ENCODE measurements around the gene VCL. TPM values are rescaled to one million over a fixed set of nuclear protein-coding genes. Genes with fewer than 3 reads are reported as not detected.

Gene VCL
- total RNA-seq, 2 donors from 2014 or later = 346 to 348 TPM

DNA sequence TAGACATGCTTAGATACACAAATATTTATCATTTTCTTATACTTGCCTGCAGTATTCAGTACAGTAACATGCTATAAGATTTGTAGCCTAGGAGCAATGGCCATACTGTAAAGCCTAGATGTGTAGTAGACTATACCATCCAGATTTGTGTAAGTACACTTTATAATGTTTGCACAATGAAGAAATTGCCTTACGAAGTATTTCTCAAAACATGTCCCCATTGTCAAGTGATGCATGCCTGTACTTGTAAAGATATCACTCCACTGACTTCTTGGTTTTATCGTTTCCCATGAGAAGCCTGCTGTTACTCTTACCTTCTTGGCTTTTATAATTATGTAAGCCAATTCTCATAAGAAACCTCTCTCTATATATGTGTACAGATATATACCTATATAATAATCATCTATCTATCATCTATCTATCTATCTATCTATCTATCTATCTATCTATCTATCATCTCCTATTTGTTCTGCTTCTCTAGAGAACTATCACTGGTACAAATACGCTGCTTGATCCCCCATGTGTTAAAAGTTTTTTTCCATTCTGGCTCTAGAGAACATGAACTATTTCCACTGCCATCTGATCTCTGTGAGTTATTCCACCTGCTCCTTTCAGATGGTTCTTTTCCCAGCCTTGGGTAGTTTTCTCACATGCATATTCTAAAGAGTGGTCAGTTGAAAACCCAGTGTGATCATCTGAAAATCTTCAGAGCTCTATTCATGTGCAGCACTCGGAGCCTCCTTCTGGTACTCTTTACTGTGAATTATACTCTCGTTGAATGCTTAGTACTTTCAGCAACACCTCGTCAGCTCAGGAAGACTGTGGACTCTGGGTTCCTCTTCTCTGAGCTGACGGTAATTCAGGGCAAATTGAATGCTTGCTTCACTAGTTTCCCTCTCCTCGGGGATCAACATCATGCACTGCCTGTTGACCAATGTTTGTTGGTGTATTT is 14.5 kb upstream of the VCL start:
- H3K4me3 ChIP-seq = no peak overlapping the region
- no peaks in the 10 kb centered on the region for H3K27me3 ChIP-seq (replicated peaks; ENCODE audit: insufficient read depth)
- no peak for DNase-seq (ENCODE audit: low spot score)
- H3K9me3 ChIP-seq = no peaks in the 10 kb centered on the region
- TF ChIP-seq, protein P1, sequence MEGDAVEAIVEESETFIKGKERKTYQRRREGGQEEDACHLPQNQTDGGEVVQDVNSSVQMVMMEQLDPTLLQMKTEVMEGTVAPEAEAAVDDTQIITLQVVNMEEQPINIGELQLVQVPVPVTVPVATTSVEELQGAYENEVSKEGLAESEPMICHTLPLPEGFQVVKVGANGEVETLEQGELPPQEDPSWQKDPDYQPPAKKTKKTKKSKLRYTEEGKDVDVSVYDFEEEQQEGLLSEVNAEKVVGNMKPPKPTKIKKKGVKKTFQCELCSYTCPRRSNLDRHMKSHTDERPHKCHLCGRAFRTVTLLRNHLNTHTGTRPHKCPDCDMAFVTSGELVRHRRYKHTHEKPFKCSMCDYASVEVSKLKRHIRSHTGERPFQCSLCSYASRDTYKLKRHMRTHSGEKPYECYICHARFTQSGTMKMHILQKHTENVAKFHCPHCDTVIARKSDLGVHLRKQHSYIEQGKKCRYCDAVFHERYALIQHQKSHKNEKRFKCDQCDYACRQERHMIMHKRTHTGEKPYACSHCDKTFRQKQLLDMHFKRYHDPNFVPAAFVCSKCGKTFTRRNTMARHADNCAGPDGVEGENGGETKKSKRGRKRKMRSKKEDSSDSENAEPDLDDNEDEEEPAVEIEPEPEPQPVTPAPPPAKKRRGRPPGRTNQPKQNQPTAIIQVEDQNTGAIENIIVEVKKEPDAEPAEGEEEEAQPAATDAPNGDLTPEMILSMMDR (IDR thresholded peaks at IDR 0.05) = no peak
- H3K36me3 ChIP-seq = no peaks in the 10 kb centered on the region
- H3K27ac ChIP-seq = no peak overlapping the region
- no peak for ATAC-seq (ENCODE audit: insufficient number of reproducible peaks, low FRiP score, low read depth)
- H3K4me1 ChIP-seq (ENCODE audit: control insufficient read depth in 1 of 2, low read depth in 2 of 2) = no peaks in the 10 kb centered on the region

DNA sequence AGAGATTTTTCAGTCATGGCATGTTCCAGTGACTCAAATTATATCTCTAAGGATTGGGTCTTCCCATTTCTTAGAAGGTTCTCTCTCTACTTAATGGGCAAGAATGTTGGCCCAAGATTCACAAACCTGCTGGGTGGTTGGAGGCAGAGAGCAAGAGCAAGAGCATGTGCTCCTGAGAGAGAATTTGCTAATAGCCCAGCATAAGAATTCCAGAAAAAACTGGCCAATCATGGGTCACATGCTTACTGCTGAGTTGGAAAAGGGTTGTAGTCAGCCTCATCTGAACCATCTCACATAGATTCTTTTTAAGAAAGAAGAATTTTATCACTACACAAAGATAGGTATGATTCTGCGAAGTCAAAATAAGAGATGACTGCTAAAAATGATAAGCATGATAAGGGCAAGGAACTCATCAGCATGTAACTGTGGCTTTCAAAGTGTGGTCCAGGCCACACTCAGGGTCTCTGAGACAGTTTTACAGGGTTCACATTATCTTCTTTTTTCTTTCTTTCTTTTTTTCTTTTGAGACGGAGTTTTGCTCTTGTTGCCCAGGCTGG is 8.2 kb upstream of the VCL start:
- H3K9me3 ChIP-seq = no peaks in the 10 kb centered on the region
- no peaks in the 10 kb centered on the region for H3K27me3 ChIP-seq (replicated peaks; ENCODE audit: insufficient read depth)
- TF ChIP-seq, protein P1 (IDR thresholded peaks at IDR 0.05) = no peak
- H3K4me1 ChIP-seq (ENCODE audit: control insufficient read depth in 1 of 2, low read depth in 2 of 2) = peaks cover 0 to 12% of the 10 kb centered on the region in 2 donors
- no peak overlapping the region for H3K27ac ChIP-seq
- DNase-seq (ENCODE audit: low spot score) (no peak), ATAC-seq (ENCODE audit: insufficient number of reproducible peaks, low FRiP score, low read depth) (no peak)
- no peak overlapping the region for H3K4me3 ChIP-seq
- H3K36me3 ChIP-seq = no peaks in the 10 kb centered on the region

DNA sequence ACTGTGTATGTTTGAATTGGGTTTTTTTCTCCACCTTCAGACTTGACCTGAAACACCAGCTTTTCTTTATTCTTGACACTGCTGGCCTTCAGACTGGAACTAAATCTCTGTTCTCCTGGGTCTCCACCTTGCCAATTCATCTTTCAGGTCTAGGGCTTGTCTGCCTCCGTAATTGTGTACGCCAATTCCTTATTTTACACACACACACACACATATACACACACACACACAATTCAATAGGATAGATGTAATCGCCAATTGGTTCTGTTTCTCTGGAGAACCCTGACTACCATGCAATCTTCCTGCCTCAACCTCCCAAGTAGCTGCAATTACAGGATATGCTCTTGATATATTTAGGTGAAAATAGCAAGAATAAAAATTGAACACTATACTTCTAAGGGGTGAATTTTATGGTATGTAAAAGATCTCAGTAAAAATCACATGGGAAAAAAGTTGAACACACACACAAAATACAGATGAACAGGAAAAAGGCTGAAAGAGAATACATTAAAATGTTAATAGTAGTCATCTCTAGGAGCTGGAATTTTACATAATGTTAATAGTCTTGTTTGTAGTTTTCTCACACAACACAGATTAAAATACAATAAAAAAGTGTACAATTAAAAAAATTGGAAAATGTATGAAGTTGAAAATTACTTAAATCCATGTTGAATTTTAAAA is 6.6 kb upstream of the VCL start:
- ATAC-seq (ENCODE audit: insufficient number of reproducible peaks, low FRiP score, low read depth) = no peak
- no peaks in the 10 kb centered on the region for H3K9me3 ChIP-seq
- TF ChIP-seq, protein P1 (IDR thresholded peaks at IDR 0.05) = no peak

DNA sequence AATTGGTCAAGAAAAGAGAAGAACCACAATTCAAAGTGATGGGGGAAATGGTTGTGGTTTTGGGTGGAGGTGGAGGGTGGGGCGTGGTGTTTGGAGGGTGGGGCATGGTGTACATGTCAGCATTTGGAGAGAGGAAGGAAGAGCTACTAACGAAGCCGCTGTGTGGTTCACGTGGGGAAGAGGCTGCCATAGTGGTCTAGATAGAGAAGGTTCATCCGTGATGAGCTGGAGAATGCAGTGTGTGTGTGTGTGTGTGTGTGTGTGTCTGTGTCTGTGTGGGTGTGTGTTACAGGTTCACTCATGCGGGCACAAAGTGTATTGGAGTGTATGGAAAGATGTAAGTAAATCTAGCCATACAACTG is 6.1 kb upstream of the VCL start:
- Histone ChIP-seq H3K27me3 (replicated peaks; ENCODE audit: insufficient read depth) (no peaks in the 10 kb centered on the region), H3K4me3 (no peak overlapping the region), H3K9me3 (no peaks in the 10 kb centered on the region), H3K27ac (no peak overlapping the region), H3K4me1 (ENCODE audit: control insufficient read depth in 1 of 2, low read depth in 2 of 2) (peaks cover 0 to 12% of the 10 kb centered on the region in 2 donors), H3K36me3 (no peaks in the 10 kb centered on the region)
- DNase-seq (ENCODE audit: low spot score) (no peak), ATAC-seq (ENCODE audit: insufficient number of reproducible peaks, low FRiP score, low read depth) (no peak)
- TF ChIP-seq, protein P1 (IDR thresholded peaks at IDR 0.05) = no peak

More for the DNA sequence above, 6.6 kb upstream of the VCL start:
- DNase-seq (ENCODE audit: low spot score) = no peak
- Histone ChIP-seq H3K4me3 (no peak overlapping the region), H3K4me1 (ENCODE audit: control insufficient read depth in 1 of 2, low read depth in 2 of 2) (peaks cover 0 to 12% of the 10 kb centered on the region in 2 donors), H3K27me3 (replicated peaks; ENCODE audit: insufficient read depth) (no peaks in the 10 kb centered on the region), H3K36me3 (no peaks in the 10 kb centered on the region), H3K27ac (no peak overlapping the region)
